GM23338 (cell line): ENCODE data around the gene OGFOD2. TPM values are rescaled to one million over a fixed set of nuclear protein-coding genes. Genes with fewer than 3 reads are reported as not detected.

Experiments used
- ATAC-seq: fragments of 200-7000 bp; cut with Tn5 transposase; 3 replicates; pipeline ENCODE4 v1.9.1; 2020
- DNase-seq: peaks from one replicate; pipeline ENCODE4 v3.0.0-alpha.2; 2015; ENCODE audit warnings: low spot score
- H2AFZ ChIP-seq: fragments of 200-600 bp; sonication (generic); 2 replicates; pipeline ENCODE4 v1.8.0; 2016; ENCODE audit warnings: antibody characterized with exemption, mild to moderate bottlenecking, moderate library complexity
- H3F3A ChIP-seq: fragments of 200-600 bp; sonication (generic); replicated peaks from 2 replicates; pipeline ENCODE4 v1.8.0; 2017; ENCODE audit warnings: antibody characterized with exemption, mixed run types, low read depth
- H3K27ac ChIP-seq: fragments of 200-600 bp; sonication (generic); 2 replicates; pipeline ENCODE4 v1.6.1; 2016; ENCODE audit warnings: low read depth
- H3K27me3 ChIP-seq: fragments of 200-600 bp; sonication (generic); 2 replicates; pipeline ENCODE4 v1.8.0; 2016; ENCODE audit warnings: mild to moderate bottlenecking, mixed run types, moderate library complexity; ENCODE audit not compliant: insufficient read depth
- H3K36me3 ChIP-seq: fragments of 200-600 bp; sonication (generic); 2 replicates; pipeline ENCODE4 v1.8.0; 2016; ENCODE audit warnings: mild to moderate bottlenecking; ENCODE audit not compliant: insufficient read depth
- H3K4me1 ChIP-seq: fragments of 200-600 bp; sonication (generic); 2 replicates; pipeline ENCODE4 v1.8.0; 2016; ENCODE audit warnings: mild to moderate bottlenecking, moderate library complexity; ENCODE audit not compliant: insufficient read depth
- H3K4me2 ChIP-seq: fragments of 200-600 bp; sonication (generic); 2 replicates; pipeline ENCODE4 v1.7.1; 2017; ENCODE audit warnings: mixed run types
- H3K4me3 ChIP-seq: fragments of 200-600 bp; sonication (generic); 2 replicates; pipeline ENCODE4 v1.6.1; 2016; ENCODE audit warnings: mixed run types
- H3K79me2 ChIP-seq: fragments of 200-600 bp; sonication (generic); replicated peaks from 2 replicates; pipeline ENCODE4 v1.8.0; 2017; ENCODE audit warnings: mild to moderate bottlenecking; ENCODE audit not compliant: insufficient read depth
- H3K9me2 ChIP-seq: fragments of 200-600 bp; sonication (generic); 2 replicates; pipeline ENCODE4 v1.8.0; 2017; ENCODE audit not compliant: insufficient read depth
- H4K20me1 ChIP-seq: fragments of 200-600 bp; sonication (generic); replicated peaks from 2 replicates; pipeline ENCODE4 v1.8.0; 2017; ENCODE audit warnings: mild to moderate bottlenecking; ENCODE audit not compliant: insufficient read depth
- H3K27ac Mint-ChIP-seq: 2 replicates; pipeline ENCODE4 v1.8.0; 2020; ENCODE audit warnings: inconsistent platforms, mild to moderate bottlenecking, moderate library complexity, mixed read lengths
- H3K27me3 Mint-ChIP-seq: 3 replicates; pipeline ENCODE4 v1.8.0; 2022; ENCODE audit warnings: low read depth, mild to moderate bottlenecking, moderate library complexity, mixed read lengths, inconsistent platforms; ENCODE audit not compliant: insufficient read depth, poor library complexity
- H3K36me3 Mint-ChIP-seq: 3 replicates; pipeline ENCODE4 v1.8.0; 2021; ENCODE audit warnings: low read depth, mild to moderate bottlenecking, inconsistent platforms, moderate library complexity, mixed read lengths
- H3K4me1 Mint-ChIP-seq: 3 replicates; pipeline ENCODE4 v1.8.0; 2020; ENCODE audit warnings: mild to moderate bottlenecking, inconsistent platforms, mixed read lengths
- H3K4me3 Mint-ChIP-seq: 3 replicates; pipeline ENCODE4 v1.8.0; 2021; ENCODE audit warnings: moderate library complexity, mild to moderate bottlenecking, inconsistent platforms, mixed read lengths
- H3K9me3 Mint-ChIP-seq: 3 replicates; pipeline ENCODE4 v1.8.0; 2020; ENCODE audit warnings: moderate library complexity, mild to moderate bottlenecking, inconsistent platforms, mixed read lengths
- EZH2 ChIP-seq: fragments of 200-600 bp; sonication (generic); IDR thresholded peaks from one replicate; pipeline ENCODE4 v1.8.0; 2017; ENCODE audit warnings: antibody characterized with exemption, mild to moderate bottlenecking, low read depth; ENCODE audit not compliant: unreplicated experiment
- ZNF114 ChIP-seq: fragments of 250-450 bp; sonication (Bioruptor Pico); IDR thresholded peaks from 2 replicates; pipeline ENCODE4 v1.5.0; 2020; ENCODE audit warnings: mild to moderate bottlenecking, moderate library complexity
- polyA plus RNA-seq: library from polyadenylated mRNA; unstranded; fragments of >200 nt; fragmentation: Nextera tagmentation; extraction: Ambion mirVana; gene quantifications from 2 replicates; pipeline ENCODE4 v1.2.1, GENCODE V29; 2016
- total RNA-seq: library from RNA; depleted of rRNA; stranded (reverse); fragments of >200 nt; shearing (Covaris generic); gene quantifications from 2 replicates; pipeline ENCODE4 v1.2.3, GENCODE V29; 2014
- TF ChIP-seq, protein P1 (sequence below), 2 experiments: fragments of 200-600 bp in 1 of 2; sonication (generic) in 1 of 2; conservative IDR thresholded peaks; 2 replicates each; pipeline versions ENCODE4 v1.5.1 to v1.6.1; 2016 to 2017; ENCODE audit warnings: antibody characterized with exemption in 2 of 2, low read depth in 2 of 2, mild to moderate bottlenecking in 2 of 2, moderate library complexity in 1 of 2
- TF ChIP-seq, protein P2 (sequence below): IDR thresholded peaks from one replicate; pipeline ENCODE4 v1.6.1; 2018; ENCODE audit warnings: antibody characterized with exemption; ENCODE audit not compliant: unreplicated experiment

The OGFOD2 gene
- total and polyA plus RNA-seq, 2 experiments from 2014 or later = 13.1 to 16.1 TPM

DNA sequence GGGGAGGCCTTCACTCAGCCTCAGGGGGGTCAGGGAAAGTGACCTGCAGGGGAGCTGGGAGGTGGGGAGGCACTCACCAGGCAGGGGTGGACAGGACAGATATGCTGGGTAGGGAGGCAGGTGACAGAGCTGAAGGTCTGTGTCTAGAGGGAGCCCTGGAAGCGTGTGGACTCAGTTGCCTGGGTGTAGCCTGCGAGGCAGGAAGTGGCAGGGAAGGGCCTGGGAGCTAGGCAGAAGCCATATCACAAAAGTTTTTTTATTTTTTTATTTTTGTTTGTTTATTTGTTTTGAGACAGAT is 44.7 kb downstream of the OGFOD2 start:
- no peaks in the 10 kb centered on the region for H3K27me3 ChIP-seq
- DNase-seq (no peak), ATAC-seq (no peak)
- no peak overlapping the region for H3K4me3 Mint-ChIP-seq
- H3K27ac Mint-ChIP-seq = no peak overlapping the region
- H3K4me2 ChIP-seq = no peak overlapping the region
- no peaks in the 10 kb centered on the region for H3K79me2 ChIP-seq
- no peaks in the 10 kb centered on the region for H3K4me1 Mint-ChIP-seq
- no peaks in the 10 kb centered on the region for H4K20me1 ChIP-seq
- H3K4me3 ChIP-seq = no peak overlapping the region
- H2AFZ ChIP-seq = no peak overlapping the region
- H3K27ac ChIP-seq = no peak overlapping the region
- no peaks in the 10 kb centered on the region for H3K36me3 Mint-ChIP-seq
- no peaks in the 10 kb centered on the region for H3K36me3 ChIP-seq
- H3K27me3 Mint-ChIP-seq = peaks cover 4% of the 10 kb centered on the region
- H3K9me2 ChIP-seq = no peaks in the 10 kb centered on the region
- H3F3A ChIP-seq = no peaks in the 10 kb centered on the region
- H3K9me3 Mint-ChIP-seq = no peaks in the 10 kb centered on the region; the same call in 2 of the 3 replicates
- no peaks in the 10 kb centered on the region for H3K4me1 ChIP-seq
- TF ChIP-seq, protein P1, sequence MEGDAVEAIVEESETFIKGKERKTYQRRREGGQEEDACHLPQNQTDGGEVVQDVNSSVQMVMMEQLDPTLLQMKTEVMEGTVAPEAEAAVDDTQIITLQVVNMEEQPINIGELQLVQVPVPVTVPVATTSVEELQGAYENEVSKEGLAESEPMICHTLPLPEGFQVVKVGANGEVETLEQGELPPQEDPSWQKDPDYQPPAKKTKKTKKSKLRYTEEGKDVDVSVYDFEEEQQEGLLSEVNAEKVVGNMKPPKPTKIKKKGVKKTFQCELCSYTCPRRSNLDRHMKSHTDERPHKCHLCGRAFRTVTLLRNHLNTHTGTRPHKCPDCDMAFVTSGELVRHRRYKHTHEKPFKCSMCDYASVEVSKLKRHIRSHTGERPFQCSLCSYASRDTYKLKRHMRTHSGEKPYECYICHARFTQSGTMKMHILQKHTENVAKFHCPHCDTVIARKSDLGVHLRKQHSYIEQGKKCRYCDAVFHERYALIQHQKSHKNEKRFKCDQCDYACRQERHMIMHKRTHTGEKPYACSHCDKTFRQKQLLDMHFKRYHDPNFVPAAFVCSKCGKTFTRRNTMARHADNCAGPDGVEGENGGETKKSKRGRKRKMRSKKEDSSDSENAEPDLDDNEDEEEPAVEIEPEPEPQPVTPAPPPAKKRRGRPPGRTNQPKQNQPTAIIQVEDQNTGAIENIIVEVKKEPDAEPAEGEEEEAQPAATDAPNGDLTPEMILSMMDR (conservative IDR thresholded peaks at IDR 0.05; ENCODE audit: low read depth in 2 of 2) = no peak
- no peak for TF ChIP-seq ZNF114
- TF ChIP-seq, protein P2, sequence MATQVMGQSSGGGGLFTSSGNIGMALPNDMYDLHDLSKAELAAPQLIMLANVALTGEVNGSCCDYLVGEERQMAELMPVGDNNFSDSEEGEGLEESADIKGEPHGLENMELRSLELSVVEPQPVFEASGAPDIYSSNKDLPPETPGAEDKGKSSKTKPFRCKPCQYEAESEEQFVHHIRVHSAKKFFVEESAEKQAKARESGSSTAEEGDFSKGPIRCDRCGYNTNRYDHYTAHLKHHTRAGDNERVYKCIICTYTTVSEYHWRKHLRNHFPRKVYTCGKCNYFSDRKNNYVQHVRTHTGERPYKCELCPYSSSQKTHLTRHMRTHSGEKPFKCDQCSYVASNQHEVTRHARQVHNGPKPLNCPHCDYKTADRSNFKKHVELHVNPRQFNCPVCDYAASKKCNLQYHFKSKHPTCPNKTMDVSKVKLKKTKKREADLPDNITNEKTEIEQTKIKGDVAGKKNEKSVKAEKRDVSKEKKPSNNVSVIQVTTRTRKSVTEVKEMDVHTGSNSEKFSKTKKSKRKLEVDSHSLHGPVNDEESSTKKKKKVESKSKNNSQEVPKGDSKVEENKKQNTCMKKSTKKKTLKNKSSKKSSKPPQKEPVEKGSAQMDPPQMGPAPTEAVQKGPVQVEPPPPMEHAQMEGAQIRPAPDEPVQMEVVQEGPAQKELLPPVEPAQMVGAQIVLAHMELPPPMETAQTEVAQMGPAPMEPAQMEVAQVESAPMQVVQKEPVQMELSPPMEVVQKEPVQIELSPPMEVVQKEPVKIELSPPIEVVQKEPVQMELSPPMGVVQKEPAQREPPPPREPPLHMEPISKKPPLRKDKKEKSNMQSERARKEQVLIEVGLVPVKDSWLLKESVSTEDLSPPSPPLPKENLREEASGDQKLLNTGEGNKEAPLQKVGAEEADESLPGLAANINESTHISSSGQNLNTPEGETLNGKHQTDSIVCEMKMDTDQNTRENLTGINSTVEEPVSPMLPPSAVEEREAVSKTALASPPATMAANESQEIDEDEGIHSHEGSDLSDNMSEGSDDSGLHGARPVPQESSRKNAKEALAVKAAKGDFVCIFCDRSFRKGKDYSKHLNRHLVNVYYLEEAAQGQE = no peak

DNA sequence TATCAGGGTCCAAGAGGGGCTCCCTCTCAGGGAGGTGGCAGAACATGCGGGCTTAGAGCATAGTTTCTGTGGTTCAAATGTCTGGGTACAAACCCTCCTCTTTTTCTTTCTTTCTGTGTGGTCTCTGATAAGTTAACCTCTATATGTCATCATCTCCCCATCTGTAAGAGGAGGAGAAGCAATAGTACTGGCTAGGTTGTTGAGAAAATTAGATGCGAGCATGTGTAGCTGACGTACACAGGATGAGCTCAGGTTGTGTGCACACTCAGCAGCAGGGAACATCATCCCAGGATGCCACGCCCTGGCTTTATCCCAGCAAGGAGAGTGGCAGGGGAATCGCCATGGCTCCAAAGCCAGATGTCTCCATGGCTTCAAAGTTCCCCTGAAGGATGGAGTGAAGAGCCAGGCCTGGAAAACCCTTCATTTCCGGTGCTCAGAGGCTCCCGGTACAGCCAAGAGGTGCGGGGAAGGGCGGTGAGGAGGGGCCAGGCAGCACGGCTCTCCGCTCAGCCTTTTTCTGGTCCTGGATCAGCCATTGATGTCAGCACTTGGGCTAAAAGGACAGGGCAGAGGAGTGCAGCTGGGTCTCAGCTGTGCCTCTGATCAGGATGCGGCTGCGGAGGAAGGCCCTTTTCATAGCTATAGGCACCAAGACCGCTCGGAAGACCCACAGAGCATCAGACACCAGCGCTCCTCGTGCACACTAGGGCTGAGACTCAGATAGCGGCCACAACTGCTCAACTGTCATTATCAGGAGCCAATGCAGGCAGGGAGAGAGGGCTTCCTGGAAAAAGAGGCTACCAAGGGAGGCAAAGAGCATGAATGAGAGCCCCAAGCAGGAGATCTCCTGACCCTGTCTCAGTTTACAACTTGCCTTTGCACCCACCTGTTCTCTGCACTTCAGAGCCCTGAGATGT is 46.9 kb downstream of the OGFOD2 start:
- ATAC-seq = no peak; the same call in 2 of the 3 replicates
- no peaks in the 10 kb centered on the region for H3K9me2 ChIP-seq
- no peaks in the 10 kb centered on the region for H4K20me1 ChIP-seq
- Mint-ChIP-seq H3K36me3 (no peaks in the 10 kb centered on the region), H3K4me3 (no peak overlapping the region), H3K27ac (no peak overlapping the region), H3K4me1 (peaks cover 4% of the 10 kb centered on the region; the same call in 1 of the 3 replicates), H3K9me3 (no peaks in the 10 kb centered on the region), H3K27me3 (peaks cover 4% of the 10 kb centered on the region)
- no peaks in the 10 kb centered on the region for H3F3A ChIP-seq
- DNase-seq = no peak
- H3K79me2 ChIP-seq = no peaks in the 10 kb centered on the region
- peak overlapping the region; percentile 18; the same call in 1 of the 2 replicates for H2AFZ ChIP-seq
- no peak overlapping the region for H3K4me2 ChIP-seq
- TF ChIP-seq EZH2 = no peak
- TF ChIP-seq, protein P2 = no peak
- no peak for TF ChIP-seq ZNF114
- H3K36me3 ChIP-seq = no peaks in the 10 kb centered on the region
- no peak overlapping the region for H3K27ac ChIP-seq
- no peaks in the 10 kb centered on the region for H3K4me1 ChIP-seq
- H3K4me3 ChIP-seq = no peak overlapping the region
- no peaks in the 10 kb centered on the region for H3K27me3 ChIP-seq
